G401 (cell line): Measurements from ENCODE around the gene B3GNT4. TPM values are rescaled to one million over a fixed set of nuclear protein-coding genes. Genes with fewer than 3 reads are reported as not detected.
A peak's percentile ranks its signal among the peaks of the same experiment; 100 is the strongest.

ENCODE experiments used
- DNase-seq: peaks from one replicate; pipeline ENCODE4 v3.0.0-alpha.2; 2015; ENCODE audit warnings: low spot score
- in situ Hi-C: cut with HindIII; loops from 2 replicates; pipeline ENCODE4 v1.10.0; 2016; ENCODE audit warnings: low sequenced_read_pairs, mixed read lengths
- total RNA-seq: library from RNA; depleted of rRNA; stranded (reverse); fragments of >200 nt; shearing (Covaris generic); gene quantifications from 2 replicates; pipeline ENCODE4 v1.2.3, GENCODE V29; 2014

B3GNT4 gene
- total RNA-seq, 1 experiment from 2014 or later: 2.5 TPM

- peak; percentile 27 for DNase-seq
- in situ Hi-C loops: no loop called here
These were observed 2.8 kb downstream of the B3GNT4 start for GRCh38 chr12:122206111-122206881.

- no peak for DNase-seq
- in situ Hi-C loops: no loop called here
These were observed 3.5 kb downstream of the B3GNT4 start for GRCh38 chr12:122206976-122207375.

DNA sequence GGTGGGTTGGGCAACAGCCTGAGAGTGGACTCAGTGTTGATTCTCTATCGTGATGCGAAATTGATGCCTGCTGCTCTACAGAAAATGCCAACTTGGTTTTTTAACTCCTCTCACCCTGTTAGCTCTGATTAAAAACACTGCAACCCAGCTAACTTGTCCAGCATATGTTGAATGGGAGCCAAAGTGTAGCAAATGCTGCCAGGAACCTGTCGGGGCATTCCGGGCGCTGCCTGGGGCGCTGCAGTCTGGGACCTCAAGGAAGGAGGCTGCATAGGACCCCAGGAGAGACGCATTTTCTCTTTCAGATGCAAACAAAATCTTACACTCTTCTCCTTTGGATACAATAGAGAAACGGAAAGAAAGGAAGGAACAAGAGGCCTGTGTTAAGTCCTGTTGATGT lies 3.9 kb downstream of the B3GNT4 start:
- peak; percentile 40 for DNase-seq
- in situ Hi-C loops: no loop called here

GRCh38 chr12:122208073-122208820 lies 4.7 kb downstream of the B3GNT4 start:
- in situ Hi-C loops: no loop called here
- peak; percentile 64 for DNase-seq

DNA sequence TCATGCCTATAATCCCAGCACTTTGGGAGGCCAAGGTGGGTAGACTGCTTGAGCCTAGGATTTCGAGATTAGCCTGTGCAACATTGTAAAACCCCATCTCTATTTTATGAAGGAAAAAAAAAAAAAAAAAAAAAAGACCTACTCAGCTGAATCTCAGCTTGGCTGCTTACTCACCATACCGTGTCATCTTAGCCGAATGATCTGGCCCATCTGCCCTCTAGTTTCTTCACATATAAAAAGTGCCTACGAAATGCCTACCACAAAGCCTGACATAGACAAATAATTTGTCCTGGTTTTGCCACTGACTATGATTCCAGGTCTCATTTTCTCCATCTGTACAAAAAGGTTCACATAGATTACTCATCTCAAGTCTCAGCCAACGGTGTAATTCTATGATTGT lies 12.3 kb downstream of the B3GNT4 start:
- no peak for DNase-seq
- in situ Hi-C loops: no loop called here

DNA sequence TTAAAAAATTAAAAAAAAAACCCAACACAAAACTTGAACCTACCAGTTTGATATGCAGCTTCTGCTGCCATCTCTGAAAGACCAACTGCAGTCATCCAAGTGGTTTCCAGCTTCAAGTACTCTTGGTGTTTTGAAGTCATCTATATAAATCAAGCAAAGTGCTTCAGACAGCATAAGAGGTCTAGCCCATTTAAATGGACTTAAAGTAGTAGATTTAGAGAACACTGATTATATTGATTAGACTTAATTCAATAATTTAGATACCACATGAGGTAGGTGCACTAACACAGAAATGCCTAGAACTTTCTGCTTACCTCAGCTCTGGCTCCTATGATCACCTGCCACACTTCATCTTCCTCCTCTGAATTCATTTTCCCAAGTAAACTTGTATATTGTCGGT lies 12.9 kb downstream of the B3GNT4 start:
- in situ Hi-C loops: no loop called here
- DNase-seq: no peak

DNA sequence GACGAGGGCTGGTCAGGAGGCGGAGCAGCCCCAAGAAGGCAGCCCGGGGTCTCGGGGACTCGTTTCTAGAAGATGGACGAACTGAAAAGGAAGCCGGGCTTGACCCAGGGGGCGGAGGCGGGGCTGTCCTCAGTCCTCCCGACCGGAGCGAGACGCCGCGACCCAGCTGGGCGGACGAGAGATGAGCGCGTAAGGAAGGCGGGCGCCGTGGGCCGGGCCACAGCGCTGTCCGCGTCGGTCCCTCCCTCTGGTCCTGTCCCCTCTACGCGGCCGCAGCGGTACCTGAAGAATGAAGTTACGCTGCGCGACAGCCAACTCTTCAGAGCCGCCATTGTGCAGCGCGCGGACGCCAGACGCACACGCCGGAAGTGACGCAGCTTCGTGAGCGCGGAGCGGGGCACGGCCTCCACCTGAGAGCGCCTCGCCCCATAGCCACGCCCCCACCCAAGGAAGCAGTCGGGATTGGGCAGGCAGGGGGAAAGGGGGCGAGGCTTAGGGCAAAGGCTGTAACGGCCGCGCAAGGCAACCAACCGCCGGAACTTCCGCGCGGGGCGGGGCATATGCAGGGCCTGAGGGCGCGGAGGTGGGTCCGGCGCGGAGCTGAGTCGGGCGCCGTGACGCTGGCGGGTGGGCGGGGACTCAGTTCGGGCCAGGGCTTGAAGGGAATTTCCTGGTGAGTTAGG lies 22.3 kb downstream of the B3GNT4 start, which contains the start of gene DIABLO:
Gene DIABLO (minus strand): TSS at position 370 of the 683 bp plus-strand sequence. CDS start 38 bp downstream, at position 332.
- in situ Hi-C loops: no loop called here
- peak; percentile 100 for DNase-seq

- in situ Hi-C loops: no loop called here
- no peak for DNase-seq
These were observed 23.0 kb downstream of the B3GNT4 start for GRCh38 chr12:122226366-122227125.

DNA sequence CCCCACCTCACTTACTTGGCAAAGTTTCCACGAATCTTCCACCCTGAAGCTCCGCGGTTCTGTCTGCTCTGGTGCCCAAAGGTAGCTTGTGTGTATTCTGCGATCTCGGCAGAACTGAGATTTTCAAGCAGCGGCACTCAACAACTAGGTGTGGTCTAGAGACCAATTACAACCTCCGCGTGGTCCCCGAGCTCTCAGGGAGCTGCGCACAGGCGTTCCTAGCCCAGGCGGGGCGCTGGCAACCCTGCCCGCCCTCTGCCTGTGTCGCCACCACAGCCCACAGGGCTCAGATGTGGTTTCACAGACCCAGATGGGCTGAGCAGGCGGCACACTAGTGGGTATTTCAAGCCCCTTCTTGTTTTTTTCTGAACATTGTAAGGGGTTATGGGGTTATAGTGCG lies 23.8 kb downstream of the B3GNT4 start:
- no peak for DNase-seq
- in situ Hi-C loops: no loop called here

GRCh38 chr12:122228092-122228491 lies 24.6 kb downstream of the B3GNT4 start:
- DNase-seq: no peak
- in situ Hi-C loops: no loop called here

GRCh38 chr12:122230798-122231197 lies 27.3 kb downstream of the B3GNT4 start:
- in situ Hi-C loops: no loop called here

DNA sequence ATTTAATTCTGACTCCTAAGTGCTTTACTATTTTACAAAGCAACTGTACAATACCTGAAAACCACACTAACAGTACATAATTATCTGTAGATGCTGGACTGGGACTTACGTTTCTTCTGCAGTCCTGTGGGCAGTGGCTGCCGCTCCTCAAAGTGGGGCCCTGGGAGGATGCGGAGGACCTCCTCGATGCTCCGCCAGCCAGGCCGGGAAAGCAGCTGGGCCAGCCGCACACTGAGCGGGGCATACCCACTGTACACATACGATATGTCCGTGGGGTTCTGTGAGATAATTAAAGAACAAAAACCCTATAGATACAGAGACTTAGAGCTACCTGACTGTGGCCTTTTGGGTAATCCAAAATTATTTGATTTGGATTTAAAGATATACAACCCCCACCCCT lies 29.2 kb downstream of the B3GNT4 start:
- DNase-seq: no peak
- in situ Hi-C loops: no loop called here

More at GRCh38 chr12:122230798-122231197, 27.3 kb downstream of the B3GNT4 start:
- no peak for DNase-seq

GRCh38 chr12:122235741-122236140 lies 32.2 kb downstream of the B3GNT4 start:
- in situ Hi-C loops: no loop called here
- no peak for DNase-seq

DNA sequence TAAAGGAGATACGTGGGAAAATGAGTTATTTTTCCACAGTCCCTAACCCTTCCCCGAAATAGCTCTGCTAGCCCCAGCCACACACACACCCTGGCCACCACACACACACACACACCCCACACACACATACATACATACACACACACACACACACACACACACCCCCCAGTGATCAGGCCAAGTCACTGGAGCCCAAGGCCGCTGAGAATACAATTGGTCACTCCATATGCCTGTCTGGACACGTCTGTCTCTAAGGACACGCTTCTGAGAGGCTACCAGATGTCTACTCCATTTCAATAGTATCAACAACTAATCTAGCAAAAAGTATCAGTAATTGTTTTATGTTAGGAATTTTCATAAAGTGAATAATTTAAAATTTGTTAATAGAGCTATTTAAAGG lies 35.4 kb downstream of the B3GNT4 start:
- no peak for DNase-seq
- in situ Hi-C loops: no loop called here

GRCh38 chr12:122243965-122244364 lies 40.5 kb downstream of the B3GNT4 start:
- in situ Hi-C loops: no loop called here
- no peak for DNase-seq

GRCh38 chr12:122244565-122245371 lies 41.3 kb downstream of the B3GNT4 start:
- in situ Hi-C loops: no loop called here

GRCh38 chr12:122245553-122245952 lies 42.0 kb downstream of the B3GNT4 start:
- in situ Hi-C loops: no loop called here
- DNase-seq: no peak

More at GRCh38 chr12:122244565-122245371, 41.3 kb downstream of the B3GNT4 start:
- DNase-seq: no peak

DNA sequence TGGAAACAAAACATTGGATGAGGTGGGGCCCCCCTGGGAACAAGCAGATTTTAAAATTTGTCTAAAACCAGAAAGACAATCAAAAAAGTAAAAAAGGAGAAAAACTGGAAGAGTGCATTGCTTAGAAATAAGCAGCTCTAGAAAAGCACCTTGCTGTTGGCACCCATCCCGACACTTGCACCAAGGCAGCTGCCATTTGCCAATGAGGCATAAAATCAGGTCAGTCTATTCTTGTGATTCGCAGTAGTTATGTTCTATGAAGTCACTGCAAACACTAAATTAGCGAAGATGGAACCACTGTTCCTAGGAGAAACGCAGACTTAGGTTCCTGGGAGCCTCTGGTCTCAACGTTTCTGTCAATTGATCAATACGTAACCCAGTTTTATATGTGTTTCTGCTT lies 46.5 kb downstream of the B3GNT4 start:
- in situ Hi-C loops: no loop called here
- DNase-seq: peak; percentile 93
